Measurements from ENCODE around the gene SPEF2. TPM values are rescaled to one million over a fixed set of nuclear protein-coding genes. Genes with fewer than 3 reads are reported as not detected.

The SPEF2 gene
- total RNA-seq, 2 experiments from 2014 or later: 10.8 to 13.1 TPM

DNA sequence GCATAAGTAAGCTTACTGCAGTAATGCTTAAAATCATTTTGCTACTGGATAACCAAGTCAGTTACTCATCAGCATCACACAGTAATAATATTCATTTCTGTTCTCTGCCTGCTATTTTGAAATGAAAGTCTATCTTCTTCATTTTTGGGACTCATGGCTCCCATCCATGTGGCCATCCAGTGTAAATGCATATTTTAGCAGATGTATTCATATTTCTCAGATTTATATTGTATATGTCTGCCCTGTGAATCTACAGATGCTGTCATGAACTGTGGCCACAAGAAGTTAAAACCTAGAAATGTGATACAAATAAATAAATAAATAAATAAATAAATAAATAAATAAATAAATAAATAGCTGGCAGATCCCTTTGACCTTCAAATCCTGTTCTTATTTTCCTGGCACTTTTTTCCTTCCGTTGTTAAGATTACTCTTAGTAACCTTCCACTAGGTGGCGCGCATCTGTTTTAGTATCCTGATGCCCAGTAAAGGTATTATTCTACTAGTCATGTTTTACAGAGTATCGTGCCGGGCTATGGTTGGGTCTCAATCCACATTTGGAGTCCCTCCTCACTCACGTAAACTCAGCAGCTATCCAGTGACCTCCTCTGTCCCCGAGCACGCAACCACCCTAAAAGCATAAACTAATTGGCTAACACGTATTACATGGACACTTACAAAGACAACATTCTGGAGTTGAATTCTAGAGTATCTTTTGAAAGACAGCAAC is 159.9 kb downstream of the SPEF2 start:
- H3K27ac Mint-ChIP-seq: peak overlapping the region; percentile 65
- POLR2A ChIA-PET: interaction anchor here (0.7 to 11.2 kb wide), 9 partner anchors 8 to 149 kb away, joined by 3 to 158 read pairs (median 5); partner anchors contain the start of gene IL7R

DNA sequence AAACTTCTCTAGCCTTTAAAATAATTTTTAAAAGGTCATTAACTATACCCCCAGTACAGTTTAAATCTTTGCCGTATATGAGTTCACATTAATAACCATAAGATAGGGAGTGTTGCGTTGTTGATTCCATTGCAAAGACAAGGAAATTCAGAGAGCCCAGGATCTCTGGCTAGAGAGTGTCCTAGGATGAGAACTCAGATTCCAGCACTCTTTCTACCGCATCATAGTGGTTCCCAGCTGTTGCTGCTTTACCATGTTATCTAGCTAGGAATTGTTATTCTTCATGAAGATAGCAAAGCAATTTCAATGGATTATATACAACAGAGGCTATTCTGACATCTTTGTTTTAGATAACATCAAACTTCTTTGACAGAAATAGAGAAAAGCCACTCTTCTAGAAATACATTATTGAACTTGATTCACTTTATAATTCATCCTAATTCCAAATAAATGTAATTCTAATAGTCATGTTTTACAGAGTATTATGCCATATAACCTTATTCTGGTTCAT is 160.7 kb downstream of the SPEF2 start:
- H3K4me1 Mint-ChIP-seq: peaks cover 82% of the 10 kb centered on the region
- no peaks in the 10 kb centered on the region for H3K27me3 Mint-ChIP-seq
- no peak overlapping the region for H3K4me3 Mint-ChIP-seq
- ChIA-PET POLR2A (interaction anchor here (0.8 to 11.2 kb wide), 9 partner anchors 8 to 148 kb away, joined by 3 to 158 read pairs (median 6); partner anchors contain the start of gene IL7R), CTCF (interaction anchor here (0.8 to 11.5 kb wide), 18 partner anchors 10 to 161 kb away, joined by 3 to 124 read pairs (median 5); partner anchors contain the start of gene IL7R)
- no peak for DNase-seq
- H3K9me3 Mint-ChIP-seq: no peaks in the 10 kb centered on the region
- H3K27ac Mint-ChIP-seq: peak overlapping the region; percentile 65
- H3K36me3 Mint-ChIP-seq (ENCODE audit: low read depth): peaks cover 6% of the 10 kb centered on the region

More for the DNA sequence above, 159.9 kb downstream of the SPEF2 start:
- peak; percentile 72 for DNase-seq
- Mint-ChIP-seq H3K9me3 (no peaks in the 10 kb centered on the region), H3K27me3 (no peaks in the 10 kb centered on the region), H3K4me1 (peaks cover 79% of the 10 kb centered on the region), H3K36me3 (ENCODE audit: low read depth) (peaks cover 6% of the 10 kb centered on the region), H3K4me3 (no peak overlapping the region)
- CTCF ChIA-PET: interaction anchor here (0.8 to 11.5 kb wide), 29 partner anchors 8 to 162 kb away, joined by 3 to 124 read pairs (median 5); partner anchors contain the start of gene IL7R

DNA sequence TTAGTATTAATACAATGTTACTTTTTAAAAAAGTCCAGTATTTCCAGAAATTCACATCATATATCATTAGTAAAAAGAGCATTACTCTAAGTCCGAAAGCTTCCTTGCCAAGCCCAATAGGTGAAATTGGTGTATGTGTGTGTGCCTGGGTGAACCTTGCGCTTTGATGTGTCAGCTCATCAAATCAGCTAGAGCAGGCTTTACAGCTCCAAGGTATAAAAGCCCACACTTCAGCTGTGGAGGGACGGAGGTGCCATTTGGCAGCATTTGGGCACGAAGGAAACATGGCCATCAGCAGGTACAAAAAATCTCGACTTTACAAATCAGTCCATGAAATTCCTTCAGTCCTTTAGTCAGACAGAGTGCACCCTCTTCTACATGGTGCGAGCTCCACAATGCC is 162.6 kb downstream of the SPEF2 start:
- Mint-ChIP-seq H3K36me3 (ENCODE audit: low read depth) (no peaks in the 10 kb centered on the region), H3K4me3 (peak overlapping the region; percentile 20), H3K27ac (peak overlapping the region; percentile 77), H3K9me3 (no peaks in the 10 kb centered on the region), H3K4me1 (peaks cover 79% of the 10 kb centered on the region), H3K27me3 (no peaks in the 10 kb centered on the region)
- CTCF ChIA-PET: interaction anchor here (1.1 to 11.5 kb wide), 8 partner anchors 15 to 162 kb away, joined by 3 to 124 read pairs (median 5); partner anchors contain the start of genes IL7R and SPEF2
- POLR2A ChIA-PET: interaction anchor here (0.9 to 11.2 kb wide), 15 partner anchors 10 to 163 kb away, joined by 3 to 158 read pairs (median 6); partner anchors contain the start of genes IL7R and SPEF2
- no peak for DNase-seq

DNA sequence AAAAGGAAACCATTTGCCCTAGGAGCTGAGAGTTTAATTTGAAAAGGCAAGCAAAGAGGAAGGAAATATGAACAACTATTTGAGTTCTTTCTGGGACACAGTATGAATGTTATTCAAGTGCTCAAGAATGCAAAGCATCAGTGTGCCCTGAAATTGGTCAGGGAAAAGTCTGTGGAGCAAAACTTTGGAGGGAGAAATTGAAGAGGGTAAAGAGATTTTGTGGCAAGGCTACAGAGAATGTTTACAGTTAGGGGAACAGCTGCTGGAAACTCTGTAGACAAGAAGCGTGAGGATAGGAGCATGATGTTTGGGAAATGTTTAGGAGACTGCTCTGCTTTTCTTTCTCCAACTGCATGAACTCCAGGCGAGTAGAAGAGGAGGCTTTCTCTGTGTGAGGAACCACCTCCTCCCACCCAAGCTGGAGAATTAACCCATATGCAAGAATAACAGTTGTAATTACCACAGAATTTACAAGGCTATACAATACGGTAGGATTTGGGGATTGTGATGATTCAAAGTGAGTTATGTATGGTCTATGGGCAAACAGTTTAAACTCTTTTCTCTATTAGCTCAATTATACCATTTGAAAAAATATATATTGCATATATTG is 163.6 kb downstream of the SPEF2 start:
- H3K27ac Mint-ChIP-seq: peak overlapping the region; percentile 80
- CTCF ChIA-PET: interaction anchor here (1.1 to 11.5 kb wide), 10 partner anchors 9 to 164 kb away, joined by 3 to 124 read pairs (median 4); partner anchors contain the start of genes IL7R and SPEF2

DNA sequence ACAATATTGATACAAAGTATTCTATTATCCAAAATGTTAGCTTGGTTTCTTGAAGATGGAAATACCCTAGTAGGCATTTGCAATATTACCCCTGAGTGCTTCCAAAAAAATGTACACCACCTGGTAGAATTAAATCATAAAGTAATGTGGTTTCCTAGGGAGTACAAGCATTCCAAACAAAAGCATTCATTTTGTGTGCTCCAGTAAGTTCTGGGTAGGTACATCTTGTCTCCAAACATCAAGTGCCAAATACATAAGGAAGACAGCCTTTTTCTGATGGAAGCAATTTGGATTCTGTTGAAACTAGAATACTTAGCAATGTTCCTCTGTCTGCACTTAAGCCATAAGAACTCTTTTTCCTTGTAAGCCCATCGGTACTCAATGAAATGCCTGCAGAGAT is 165.9 kb downstream of the SPEF2 start:
- no peaks in the 10 kb centered on the region for H3K36me3 Mint-ChIP-seq (ENCODE audit: low read depth)

More for the DNA sequence above, 163.6 kb downstream of the SPEF2 start:
- Mint-ChIP-seq H3K9me3 (no peaks in the 10 kb centered on the region), H3K4me3 (peak overlapping the region; percentile 58), H3K36me3 (ENCODE audit: low read depth) (no peaks in the 10 kb centered on the region), H3K27me3 (no peaks in the 10 kb centered on the region), H3K4me1 (peaks cover 78% of the 10 kb centered on the region)
- POLR2A ChIA-PET: interaction anchor here (1.2 to 11.2 kb wide), 12 partner anchors 9 to 130 kb away, joined by 4 to 158 read pairs (median 6); partner anchors contain the start of gene IL7R
- no peak for DNase-seq

DNA sequence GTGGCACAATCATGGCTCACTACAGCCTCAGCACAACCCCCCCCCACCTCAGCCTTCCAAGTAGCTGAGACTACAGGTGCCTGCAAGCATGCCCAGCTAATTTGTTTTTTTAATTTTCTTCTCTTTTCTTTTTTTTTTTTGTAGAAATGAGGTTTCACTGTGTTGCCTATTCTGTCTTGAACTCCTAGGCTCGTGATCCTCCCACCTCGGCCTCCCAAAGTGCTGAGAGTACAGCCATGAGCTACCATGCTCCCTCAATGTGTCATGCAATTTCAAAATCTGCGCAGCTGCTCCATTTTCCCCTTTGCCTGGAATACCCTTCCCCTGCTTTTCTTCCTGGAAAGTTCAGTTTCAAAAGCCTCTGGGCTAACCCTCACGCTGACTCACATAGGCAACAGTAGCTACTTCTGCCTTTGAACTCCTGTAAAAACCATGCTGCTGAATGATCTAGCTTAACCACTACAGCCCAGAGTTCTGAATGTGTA is 168.0 kb downstream of the SPEF2 start:
- DNase-seq: no peak
- peak overlapping the region; percentile 80 for H3K27ac Mint-ChIP-seq
- peaks cover 80% of the 10 kb centered on the region for H3K4me1 Mint-ChIP-seq
- no peaks in the 10 kb centered on the region for H3K9me3 Mint-ChIP-seq
- H3K4me3 Mint-ChIP-seq: peak overlapping the region; percentile 9
- ChIA-PET CTCF (interaction anchor here (1.0 to 11.5 kb wide), 5 partner anchors 9 to 72 kb away, joined by 3 to 87 read pairs (median 5); partner anchors contain the start of gene IL7R), POLR2A (interaction anchor here (0.9 to 11.2 kb wide), 8 partner anchors 8 to 88 kb away, joined by 3 to 158 read pairs (median 4); partner anchors contain the start of gene IL7R)
- H3K36me3 Mint-ChIP-seq (ENCODE audit: low read depth): peaks cover 6% of the 10 kb centered on the region
- no peaks in the 10 kb centered on the region for H3K27me3 Mint-ChIP-seq

More for the DNA sequence above, 165.9 kb downstream of the SPEF2 start:
- DNase-seq: no peak
- ChIA-PET POLR2A (interaction anchor here (1.4 to 11.2 kb wide), 3 partner anchors 50 to 112 kb away, joined by 5 to 158 read pairs (median 8); partner anchors contain the start of gene IL7R), CTCF (interaction anchor here (1.6 to 11.5 kb wide), 2 partner anchors 74 to 141 kb away, joined by 5 to 87 read pairs; partner anchors contain the start of gene IL7R)
- Mint-ChIP-seq H3K27me3 (no peaks in the 10 kb centered on the region), H3K4me1 (peaks cover 78% of the 10 kb centered on the region), H3K27ac (peak overlapping the region; percentile 5), H3K4me3 (no peak overlapping the region), H3K9me3 (no peaks in the 10 kb centered on the region)

DNA sequence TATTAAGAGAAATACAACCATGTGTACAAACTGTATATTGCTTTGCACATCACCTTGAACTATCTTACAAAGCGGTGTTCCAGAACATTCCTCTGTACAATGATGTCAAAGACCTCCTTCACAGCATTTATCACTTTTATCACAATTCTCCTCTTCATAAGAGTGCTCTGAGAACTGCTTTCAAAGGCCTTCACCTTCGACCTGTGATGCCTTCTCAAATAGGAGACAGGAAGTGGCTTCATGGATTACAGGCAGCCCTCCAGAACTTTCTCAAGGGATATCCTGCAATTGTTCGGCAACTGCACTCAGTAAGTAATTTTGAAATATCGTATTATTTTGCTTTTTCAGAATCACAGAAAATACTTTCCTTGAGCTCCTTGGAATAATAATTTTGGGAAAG is 171.1 kb downstream of the SPEF2 start:
- no peak overlapping the region for H3K27ac Mint-ChIP-seq
- ChIA-PET POLR2A (no interaction called here), CTCF (interaction anchor here (4.8 kb wide), 1 partner anchor 11 kb away, joined by 25 read pairs; no protein-coding TSS in a partner anchor)
- peaks cover 8% of the 10 kb centered on the region for H3K36me3 Mint-ChIP-seq (ENCODE audit: low read depth)
- H3K4me3 Mint-ChIP-seq: no peak overlapping the region
- no peaks in the 10 kb centered on the region for H3K27me3 Mint-ChIP-seq
- peaks cover 83% of the 10 kb centered on the region for H3K4me1 Mint-ChIP-seq
- no peak for DNase-seq
- H3K9me3 Mint-ChIP-seq: no peaks in the 10 kb centered on the region

DNA sequence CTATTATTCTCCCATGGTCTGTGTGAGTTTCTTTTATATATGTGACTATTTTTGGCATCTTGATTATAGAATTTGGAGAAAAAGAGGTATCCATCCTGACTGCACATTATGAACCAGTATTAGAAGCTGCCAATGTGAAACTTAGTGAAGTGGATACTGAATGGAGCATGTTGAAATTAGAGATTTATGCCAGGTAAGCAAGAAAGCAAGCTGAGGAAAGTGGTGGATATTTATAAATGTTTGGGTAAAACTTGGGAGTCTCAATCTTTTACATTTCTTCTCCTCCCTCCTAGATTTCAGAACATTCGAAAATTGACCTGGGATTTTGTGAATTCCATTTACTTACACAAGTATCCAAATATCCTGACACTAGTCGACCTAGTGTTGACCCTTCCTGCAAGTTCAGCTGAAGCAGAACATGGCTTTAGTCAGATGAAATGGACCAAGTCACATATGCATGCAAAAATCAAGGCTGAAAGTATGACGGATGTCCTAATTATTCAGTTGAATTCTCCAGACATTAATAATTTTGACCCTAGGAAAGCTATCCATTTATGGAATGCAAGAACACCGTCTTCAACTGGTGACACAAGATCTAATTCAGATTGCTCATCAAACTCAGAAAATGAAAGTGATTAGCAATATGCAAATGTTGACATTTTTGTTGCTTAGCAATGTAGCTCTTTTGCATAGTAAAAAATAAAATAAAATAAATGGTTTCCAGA is 172.2 kb downstream of the SPEF2 start:
- Mint-ChIP-seq H3K27ac (peak overlapping the region; percentile 13), H3K4me1 (peaks cover 85% of the 10 kb centered on the region), H3K27me3 (no peaks in the 10 kb centered on the region), H3K36me3 (ENCODE audit: low read depth) (peaks cover 13% of the 10 kb centered on the region), H3K4me3 (no peak overlapping the region), H3K9me3 (no peaks in the 10 kb centered on the region)
- POLR2A ChIA-PET: interaction anchor here (0.8 to 5.5 kb wide), 12 partner anchors 9 to 173 kb away, joined by 3 to 51 read pairs (median 5); partner anchors contain the start of genes IL7R and SPEF2
- CTCF ChIA-PET: interaction anchor here (0.7 to 4.8 kb wide), 6 partner anchors 9 to 136 kb away, joined by 3 to 25 read pairs (median 5); no protein-coding TSS in a partner anchor
- DNase-seq: no peak

DNA sequence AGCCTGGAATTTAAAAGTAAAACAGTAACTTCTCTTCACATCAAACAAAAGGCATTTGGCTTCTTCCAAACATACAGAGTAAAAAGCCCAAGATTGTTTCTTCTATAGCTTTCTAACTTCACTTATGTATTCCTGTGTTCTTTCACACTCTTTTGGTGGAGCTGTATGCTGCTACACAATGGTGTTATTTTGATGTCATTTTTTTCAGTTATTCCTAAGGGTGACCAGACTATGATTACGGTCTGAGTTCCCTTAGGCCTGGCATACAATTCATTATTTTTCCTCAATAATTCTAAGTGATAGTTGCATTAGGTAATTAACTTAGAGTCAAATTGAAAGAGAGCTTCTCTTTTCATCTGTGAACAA is 172.8 kb downstream of the SPEF2 start:
- no peak for DNase-seq
- Mint-ChIP-seq H3K27me3 (no peaks in the 10 kb centered on the region), H3K4me3 (no peak overlapping the region), H3K9me3 (no peaks in the 10 kb centered on the region), H3K4me1 (peaks cover 86% of the 10 kb centered on the region), H3K27ac (peak overlapping the region; percentile 13), H3K36me3 (ENCODE audit: low read depth) (peaks cover 13% of the 10 kb centered on the region)
- CTCF ChIA-PET: interaction anchor here (0.7 to 4.8 kb wide), 6 partner anchors 9 to 135 kb away, joined by 3 to 25 read pairs (median 5); no protein-coding TSS in a partner anchor
- POLR2A ChIA-PET: interaction anchor here (0.8 to 5.5 kb wide), 13 partner anchors 9 to 173 kb away, joined by 3 to 51 read pairs (median 5); partner anchors contain the start of genes IL7R and SPEF2

DNA sequence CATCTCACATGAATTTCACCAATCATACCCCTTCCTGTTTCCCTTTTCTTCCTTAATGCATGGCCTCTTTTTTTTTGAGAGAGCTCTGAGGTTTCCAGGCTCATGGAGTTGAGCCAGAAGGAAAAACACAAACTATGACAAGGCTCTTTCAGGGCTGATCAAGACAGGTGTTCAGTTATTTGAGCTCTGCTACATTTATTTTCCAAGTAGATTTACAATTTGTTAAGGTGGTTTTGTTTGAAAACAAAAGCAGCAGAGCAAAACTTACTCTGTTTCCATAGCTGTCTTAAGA is 176.6 kb downstream of the SPEF2 start:
- CTCF ChIA-PET: interaction anchor here (0.7 to 3.8 kb wide), 10 partner anchors 9 to 132 kb away, joined by 3 to 17 read pairs (median 4); no protein-coding TSS in a partner anchor
- POLR2A ChIA-PET: interaction anchor here (1.0 to 5.9 kb wide), 20 partner anchors 9 to 878 kb away, joined by 3 to 51 read pairs (median 5); partner anchors contain the start of gene IL7R
- H3K36me3 Mint-ChIP-seq (ENCODE audit: low read depth): peaks cover 12% of the 10 kb centered on the region

DNA sequence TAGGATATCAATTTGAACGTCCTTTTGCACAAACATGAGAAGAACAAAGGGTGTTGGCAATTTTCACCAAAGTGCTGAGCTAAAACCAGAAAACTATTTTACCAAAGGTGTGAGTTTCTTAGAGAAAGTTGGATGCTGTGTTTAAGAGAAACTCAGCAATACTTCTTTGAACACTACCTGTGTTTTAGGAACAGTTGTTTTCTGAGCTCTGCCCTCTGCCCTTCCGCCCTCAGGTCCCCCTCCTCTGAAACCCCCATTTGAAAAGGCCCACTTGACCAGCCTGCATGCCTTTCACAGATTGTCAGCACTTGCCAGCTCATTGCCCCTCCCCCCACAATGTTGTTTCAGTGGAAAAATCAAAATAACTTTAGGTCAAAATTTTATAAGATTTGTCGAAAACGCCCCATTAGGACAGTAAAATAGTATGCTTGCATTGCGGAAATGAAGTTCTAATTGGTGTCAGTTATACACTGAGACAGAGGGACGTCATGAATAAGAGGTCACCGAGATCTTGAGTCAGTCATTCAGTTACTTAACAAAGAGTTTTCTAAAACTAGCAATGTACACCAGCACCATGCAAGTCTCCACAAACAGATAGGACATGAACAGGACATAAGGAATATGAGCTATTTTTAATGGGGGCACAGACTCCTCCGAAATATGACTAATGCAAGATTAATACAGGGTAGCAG is 177.2 kb downstream of the SPEF2 start:
- peaks cover 9% of the 10 kb centered on the region for H3K36me3 Mint-ChIP-seq (ENCODE audit: low read depth)
- POLR2A ChIA-PET: interaction anchor here (0.7 to 5.9 kb wide), 21 partner anchors 9 to 878 kb away, joined by 3 to 51 read pairs (median 5); partner anchors contain the start of gene IL7R
- DNase-seq: no peak
- CTCF ChIA-PET: interaction anchor here (0.7 to 3.8 kb wide), 10 partner anchors 9 to 131 kb away, joined by 3 to 17 read pairs (median 4); no protein-coding TSS in a partner anchor
- peaks cover 79% of the 10 kb centered on the region for H3K4me1 Mint-ChIP-seq
- H3K27me3 Mint-ChIP-seq: no peaks in the 10 kb centered on the region
- no peaks in the 10 kb centered on the region for H3K9me3 Mint-ChIP-seq
- H3K4me3 Mint-ChIP-seq: no peak overlapping the region
- peak overlapping the region; percentile 91 for H3K27ac Mint-ChIP-seq

More for the DNA sequence above, 176.6 kb downstream of the SPEF2 start:
- H3K27ac Mint-ChIP-seq: peak overlapping the region; percentile 91
- no peaks in the 10 kb centered on the region for H3K9me3 Mint-ChIP-seq
- no peak overlapping the region for H3K4me3 Mint-ChIP-seq
- DNase-seq: no peak
- H3K27me3 Mint-ChIP-seq: no peaks in the 10 kb centered on the region
- peaks cover 84% of the 10 kb centered on the region for H3K4me1 Mint-ChIP-seq
